Right atrium auricular region (tissue), 2 donors: Measurements from ENCODE around the gene TRAPPC10. TPM values are rescaled to one million over a fixed set of nuclear protein-coding genes. Genes with fewer than 3 reads are reported as not detected.

Source experiments
- DNase-seq: peaks from one replicate; pipeline ENCODE4 v3.0.0-alpha.2; 2019; ENCODE audit warnings: low spot score
- H3K27ac ChIP-seq, 2 donors: fragments of 200-600 bp; sonication (generic); 1 replicate in 1 of 2; 2 replicates in 1 of 2; pipeline ENCODE4 v1.5.1; 2016 to 2019
- H3K27me3 ChIP-seq, 2 donors: fragments of 200-600 bp; sonication (generic); one replicate each; pipeline versions ENCODE4 v1.5.1 to v1.6.0; 2017 to 2019
- H3K36me3 ChIP-seq: fragments of 200-600 bp; sonication (generic); one replicate; pipeline ENCODE4 v1.5.1; 2016
- H3K4me1 ChIP-seq, 2 donors: fragments of 200-600 bp; sonication (generic); one replicate each; pipeline versions ENCODE4 v1.5.1 to v1.6.0; 2017 to 2019
- H3K4me3 ChIP-seq, 2 donors: fragments of 200-600 bp; sonication (generic); 1 replicate in 1 of 2; 2 replicates in 1 of 2; pipeline ENCODE4 v1.5.1; 2017 to 2019; ENCODE audit warnings: mild to moderate bottlenecking in 1 of 2, moderate library complexity in 1 of 2
- H3K9me3 ChIP-seq, 2 donors: fragments of 200-600 bp; sonication (generic); one replicate each; pipeline ENCODE4 v1.5.1; 2019
- total RNA-seq, 2 donors: library from RNA; depleted of rRNA; stranded (reverse); fragments of >200 nt; gene quantifications; one replicate each; pipeline ENCODE4 v1.1.0, GENCODE V29; 2016
- TF ChIP-seq, protein P1 (sequence below), 2 donors: fragments of 200-600 bp; sonication (generic); IDR thresholded peaks; one replicate each; pipeline ENCODE4 v1.5.1; 2019; ENCODE audit warnings: antibody characterized with exemption in 2 of 2

Gene TRAPPC10
- total RNA-seq, 2 donors from 2014 or later = 18.2 to 19.7 TPM

DNA sequence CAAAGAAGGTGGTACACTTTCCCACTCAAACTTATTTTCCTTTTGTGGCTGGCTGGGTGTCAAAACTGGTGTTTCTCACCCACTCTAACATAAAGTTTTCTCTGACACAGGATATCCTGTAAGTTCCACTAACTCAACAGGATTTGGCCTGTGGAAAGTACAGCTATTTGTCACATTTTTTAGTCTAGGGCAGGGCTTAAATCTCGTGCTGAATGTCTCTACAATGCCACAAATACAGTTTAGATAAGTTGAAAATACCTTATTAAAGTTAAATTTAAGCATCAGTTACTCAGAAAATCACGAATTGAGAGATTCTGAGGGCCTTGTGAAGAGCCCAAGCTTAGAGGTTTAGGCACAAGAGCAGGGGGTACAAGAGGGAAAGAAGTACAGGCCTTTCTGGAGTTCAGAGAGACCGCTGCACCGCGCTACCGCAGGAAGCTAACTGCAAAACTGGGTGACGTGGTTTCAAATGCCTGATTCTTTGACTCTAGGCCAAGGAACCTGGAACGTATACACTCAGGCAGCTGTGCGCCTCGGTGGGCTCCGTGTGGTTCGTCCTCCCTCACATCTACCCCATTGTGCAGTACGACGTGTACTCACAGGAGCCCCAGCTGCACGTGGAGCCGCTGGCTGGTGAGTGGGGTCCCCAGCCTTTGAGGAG lies 71.7 kb downstream of the TRAPPC10 start:
- Histone ChIP-seq H3K9me3 (no peaks in the 10 kb centered on the region), H3K36me3 (peaks cover 77% of the 10 kb centered on the region), H3K27ac (peak overlapping the region; percentile 66 to 82), H3K27me3 (no peaks in the 10 kb centered on the region), H3K4me3 (no peak overlapping the region), H3K4me1 (peaks cover 0 to 48% of the 10 kb centered on the region in 2 donors)
- TF ChIP-seq, protein P1, sequence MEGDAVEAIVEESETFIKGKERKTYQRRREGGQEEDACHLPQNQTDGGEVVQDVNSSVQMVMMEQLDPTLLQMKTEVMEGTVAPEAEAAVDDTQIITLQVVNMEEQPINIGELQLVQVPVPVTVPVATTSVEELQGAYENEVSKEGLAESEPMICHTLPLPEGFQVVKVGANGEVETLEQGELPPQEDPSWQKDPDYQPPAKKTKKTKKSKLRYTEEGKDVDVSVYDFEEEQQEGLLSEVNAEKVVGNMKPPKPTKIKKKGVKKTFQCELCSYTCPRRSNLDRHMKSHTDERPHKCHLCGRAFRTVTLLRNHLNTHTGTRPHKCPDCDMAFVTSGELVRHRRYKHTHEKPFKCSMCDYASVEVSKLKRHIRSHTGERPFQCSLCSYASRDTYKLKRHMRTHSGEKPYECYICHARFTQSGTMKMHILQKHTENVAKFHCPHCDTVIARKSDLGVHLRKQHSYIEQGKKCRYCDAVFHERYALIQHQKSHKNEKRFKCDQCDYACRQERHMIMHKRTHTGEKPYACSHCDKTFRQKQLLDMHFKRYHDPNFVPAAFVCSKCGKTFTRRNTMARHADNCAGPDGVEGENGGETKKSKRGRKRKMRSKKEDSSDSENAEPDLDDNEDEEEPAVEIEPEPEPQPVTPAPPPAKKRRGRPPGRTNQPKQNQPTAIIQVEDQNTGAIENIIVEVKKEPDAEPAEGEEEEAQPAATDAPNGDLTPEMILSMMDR (IDR thresholded peaks at IDR 0.05) = no peak
- peak; percentile 52 for DNase-seq

GRCh38 chr21:44084496-44085241 lies 72.6 kb downstream of the TRAPPC10 start:
- TF ChIP-seq, protein P1 (IDR thresholded peaks at IDR 0.05) = no peak

DNA sequence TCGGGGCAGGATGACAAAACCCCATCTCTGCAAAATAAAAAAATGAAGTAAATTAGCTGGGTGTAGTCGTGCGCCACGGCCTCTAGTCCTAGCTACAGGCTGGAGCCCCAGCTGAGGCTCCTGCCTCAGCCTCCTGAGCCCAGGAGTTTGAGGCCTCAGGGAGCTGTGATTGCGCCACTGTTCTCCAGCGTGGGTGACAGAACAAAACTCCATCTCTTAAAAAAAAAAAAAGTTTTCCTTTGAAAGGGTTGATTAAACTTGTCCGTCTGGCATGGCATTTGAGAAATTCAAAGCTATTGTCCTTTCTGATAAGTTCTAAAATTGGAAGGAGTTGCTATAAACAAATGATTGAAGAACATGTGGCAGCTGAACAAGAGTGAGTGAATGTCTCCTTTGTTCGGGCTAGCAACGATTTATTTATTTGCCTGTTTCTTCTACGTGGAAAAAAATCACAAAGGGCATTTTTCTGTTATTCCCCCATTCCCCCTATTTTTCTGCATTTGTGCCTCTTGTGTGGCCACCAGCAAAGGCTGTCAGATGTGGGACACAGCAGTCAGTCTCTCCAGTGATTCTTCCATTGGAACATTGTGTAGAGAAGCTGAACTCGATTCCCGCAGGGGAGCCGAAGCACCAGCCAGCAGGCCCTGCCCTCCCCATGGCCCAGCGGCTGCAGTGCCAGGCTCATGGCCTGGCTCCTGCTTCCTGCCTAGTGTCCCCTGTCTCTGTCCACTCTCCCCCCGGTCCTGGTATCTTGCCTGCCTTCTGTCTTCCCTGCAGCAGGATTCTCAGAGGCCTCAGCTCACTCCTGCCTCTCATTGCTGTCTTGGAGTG lies 73.6 kb downstream of the TRAPPC10 start:
- no peak for DNase-seq
- Histone ChIP-seq H3K4me1 (peaks cover 0 to 48% of the 10 kb centered on the region in 2 donors), H3K4me3 (no peak overlapping the region), H3K9me3 (no peaks in the 10 kb centered on the region), H3K36me3 (peaks cover 77% of the 10 kb centered on the region), H3K27ac (peak overlapping the region; percentile 66 to 82), H3K27me3 (no peaks in the 10 kb centered on the region)
- TF ChIP-seq, protein P1 (IDR thresholded peaks at IDR 0.05) = no peak

More at GRCh38 chr21:44084496-44085241, 72.6 kb downstream of the TRAPPC10 start:
- H3K4me1 ChIP-seq = peaks cover 0 to 48% of the 10 kb centered on the region in 2 donors
- no peaks in the 10 kb centered on the region for H3K27me3 ChIP-seq
- no peak for DNase-seq
- peaks cover 77% of the 10 kb centered on the region for H3K36me3 ChIP-seq
- H3K27ac ChIP-seq = peak overlapping the region; percentile 66 to 82
- no peak overlapping the region for H3K4me3 ChIP-seq
- no peaks in the 10 kb centered on the region for H3K9me3 ChIP-seq

DNA sequence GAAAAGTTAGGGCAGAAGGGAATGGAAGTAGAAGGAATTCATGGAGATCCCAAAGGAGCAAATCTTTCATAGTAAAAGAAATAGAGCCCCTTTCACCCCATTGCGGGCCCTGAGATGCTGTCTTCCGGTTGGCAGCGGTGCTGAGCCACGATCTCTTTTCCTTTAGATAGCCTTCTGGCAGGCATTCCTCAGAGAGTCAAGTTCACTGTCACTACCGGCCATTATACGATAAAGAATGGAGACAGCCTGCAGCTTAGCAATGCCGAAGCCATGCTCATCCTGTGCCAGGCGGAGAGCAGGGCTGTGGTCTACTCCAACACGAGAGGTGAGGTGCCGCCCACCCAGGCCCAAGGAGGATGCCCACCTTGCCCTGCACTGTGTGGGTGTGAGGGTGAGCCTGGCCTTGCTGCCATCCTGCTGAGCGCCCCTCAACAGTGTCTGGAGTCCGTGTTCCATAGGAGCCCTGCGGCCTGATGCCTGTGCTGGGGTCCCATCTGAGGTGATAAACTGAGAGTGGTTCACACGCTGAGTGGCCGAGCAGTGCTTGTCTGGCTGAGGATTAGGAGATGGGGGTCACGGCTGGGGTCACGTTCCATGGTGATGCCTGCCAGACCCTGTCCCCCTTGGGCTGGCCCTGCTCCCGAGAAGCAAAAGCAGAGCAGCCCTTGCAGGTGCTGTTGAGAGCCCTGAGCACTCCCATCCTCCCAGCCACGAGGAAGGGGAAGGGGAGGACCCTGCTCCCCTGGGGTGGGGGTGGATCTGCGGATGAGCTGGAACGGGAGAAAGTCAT lies 74.7 kb downstream of the TRAPPC10 start:
- Histone ChIP-seq H3K27me3 (no peaks in the 10 kb centered on the region), H3K27ac (peak overlapping the region; percentile 66 to 82), H3K4me1 (peaks cover 0 to 48% of the 10 kb centered on the region in 2 donors), H3K4me3 (no peak overlapping the region), H3K9me3 (no peaks in the 10 kb centered on the region), H3K36me3 (peaks cover 76% of the 10 kb centered on the region)
- TF ChIP-seq, protein P1 (IDR thresholded peaks at IDR 0.05) = no peak
- peak; percentile 55 for DNase-seq
